Transverse colon (tissue), 4 donors: ENCODE data around the gene ASTL.

Experiments used
- CTCF ChIP-seq, 5 experiments: fragments of 200-600 bp in 3 of 5; fragments of 450-650 bp in 2 of 5; sonication (generic) in 3 of 5; IDR thresholded peaks; 1 replicate in 2 of 5; 2 replicates in 3 of 5; pipeline ENCODE4 v1.5.1; 2016 to 2017; ENCODE audit warnings: antibody characterized with exemption in 5 of 5, inconsistent platforms in 3 of 5, mild to moderate bottlenecking in 2 of 5, moderate library complexity in 1 of 5
- EP300 ChIP-seq: sonication (generic); formaldehyde crosslinking; IDR thresholded peaks from one replicate; pipeline ENCODE4 v1.6.1; 2017; ENCODE audit warnings: antibody characterized with exemption, low read depth
- POLR2A ChIP-seq: fragments of 450-650 bp; IDR thresholded peaks from one replicate; pipeline ENCODE4 v1.6.1; 2016; ENCODE audit warnings: antibody characterized with exemption, mild to moderate bottlenecking, moderate library complexity
- POLR2AphosphoS5 ChIP-seq, 3 donors: sonication (generic); formaldehyde crosslinking; IDR thresholded peaks; one replicate each; pipeline ENCODE4 v1.6.1; 2016; ENCODE audit warnings: antibody characterized with exemption in 3 of 3

- no peak for TF ChIP-seq CTCF (IDR thresholded peaks at IDR 0.05)
- TF ChIP-seq POLR2A, result no peak
- no peak for TF ChIP-seq POLR2AphosphoS5 (IDR thresholded peaks at IDR 0.05)
- TF ChIP-seq EP300, result no peak
Observed at GRCh38 chr2:96180002-96180401, 41.7 kb upstream of the ASTL start.
